Brain microvascular endothelial cell (primary cell): ENCODE data around the gene FMN2.

Experiments used
- DNase-seq: peaks from one replicate; pipeline ENCODE4 v3.0.0-alpha.2; 2020
- H3K27ac ChIP-seq: fragments of 250-450 bp; sonication (Bioruptor Pico); 2 replicates; pipeline ENCODE4 v1.5.1; 2020; ENCODE audit warnings: mild to moderate bottlenecking, moderate library complexity
- H3K27me3 ChIP-seq: fragments of 250-450 bp; sonication (Bioruptor Pico); replicated peaks from 2 replicates; pipeline ENCODE4 v1.5.1; 2020; ENCODE audit warnings: mild to moderate bottlenecking
- H3K36me3 ChIP-seq: fragments of 250-450 bp; sonication (Bioruptor Pico); replicated peaks from 2 replicates; pipeline ENCODE4 v1.5.1; 2020; ENCODE audit warnings: mild to moderate bottlenecking
- H3K4me3 ChIP-seq: 2 replicates; pipeline ENCODE4 v1.5.1; 2011; ENCODE audit warnings: low read depth, mild to moderate bottlenecking, control low read depth, low read length, moderate library complexity
- in situ Hi-C: cut with HindIII; loops from 2 replicates; pipeline ENCODE4 v1.10.0; 2017; ENCODE audit warnings: low sequenced_read_pairs, low pct_ligation_motif_present
- TF ChIP-seq, protein P1 (sequence below): IDR thresholded peaks from 2 replicates; pipeline ENCODE4 v1.5.1; 2011; ENCODE audit warnings: low read depth, mild to moderate bottlenecking, moderate library complexity, low read length, control low read depth, inconsistent platforms; ENCODE audit errors: missing control alignments

The FMN2 gene

GRCh38 chr1:240309769-240310168 lies 218.1 kb downstream of the FMN2 start:
- TF ChIP-seq, protein P1, sequence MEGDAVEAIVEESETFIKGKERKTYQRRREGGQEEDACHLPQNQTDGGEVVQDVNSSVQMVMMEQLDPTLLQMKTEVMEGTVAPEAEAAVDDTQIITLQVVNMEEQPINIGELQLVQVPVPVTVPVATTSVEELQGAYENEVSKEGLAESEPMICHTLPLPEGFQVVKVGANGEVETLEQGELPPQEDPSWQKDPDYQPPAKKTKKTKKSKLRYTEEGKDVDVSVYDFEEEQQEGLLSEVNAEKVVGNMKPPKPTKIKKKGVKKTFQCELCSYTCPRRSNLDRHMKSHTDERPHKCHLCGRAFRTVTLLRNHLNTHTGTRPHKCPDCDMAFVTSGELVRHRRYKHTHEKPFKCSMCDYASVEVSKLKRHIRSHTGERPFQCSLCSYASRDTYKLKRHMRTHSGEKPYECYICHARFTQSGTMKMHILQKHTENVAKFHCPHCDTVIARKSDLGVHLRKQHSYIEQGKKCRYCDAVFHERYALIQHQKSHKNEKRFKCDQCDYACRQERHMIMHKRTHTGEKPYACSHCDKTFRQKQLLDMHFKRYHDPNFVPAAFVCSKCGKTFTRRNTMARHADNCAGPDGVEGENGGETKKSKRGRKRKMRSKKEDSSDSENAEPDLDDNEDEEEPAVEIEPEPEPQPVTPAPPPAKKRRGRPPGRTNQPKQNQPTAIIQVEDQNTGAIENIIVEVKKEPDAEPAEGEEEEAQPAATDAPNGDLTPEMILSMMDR: no peak
- in situ Hi-C loops: no loop called here
- no peak for DNase-seq
- Histone ChIP-seq H3K27me3 (no peaks in the 10 kb centered on the region), H3K27ac (no peak overlapping the region), H3K4me3 (no peak overlapping the region), H3K36me3 (no peaks in the 10 kb centered on the region)

GRCh38 chr1:240310226-240310925 lies 218.7 kb downstream of the FMN2 start:
- H3K4me3 ChIP-seq: no peak overlapping the region
- H3K36me3 ChIP-seq: no peaks in the 10 kb centered on the region
- DNase-seq: no peak
- H3K27ac ChIP-seq: peak overlapping the region; percentile 9
- TF ChIP-seq, protein P1: no peak
- in situ Hi-C loops: no loop called here
- H3K27me3 ChIP-seq: no peaks in the 10 kb centered on the region

DNA sequence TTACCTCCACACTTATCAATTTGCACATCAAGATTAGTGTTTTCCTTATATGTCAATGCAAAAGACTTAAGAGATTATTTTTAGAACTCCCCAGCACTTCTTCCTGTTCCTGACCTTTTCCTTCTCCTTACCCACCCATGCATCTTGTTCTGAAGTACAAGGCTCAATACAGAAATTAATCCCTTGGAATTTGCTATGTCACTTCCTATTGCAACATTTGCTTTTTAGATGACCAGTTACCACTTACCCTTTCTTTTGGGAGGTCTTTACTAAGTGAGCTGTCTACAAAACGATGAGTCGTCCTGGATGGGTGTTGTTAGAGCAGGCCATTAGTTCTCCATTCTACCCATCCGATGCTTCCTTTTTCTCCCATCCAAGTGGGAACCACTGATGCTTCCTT lies 221.2 kb downstream of the FMN2 start:
- peak; percentile 83 for DNase-seq
- Histone ChIP-seq H3K4me3 (no peak overlapping the region), H3K27me3 (no peaks in the 10 kb centered on the region), H3K27ac (peak overlapping the region; percentile 45), H3K36me3 (no peaks in the 10 kb centered on the region)
- in situ Hi-C loops: no loop called here
- TF ChIP-seq, protein P1: no peak

GRCh38 chr1:240314845-240315801 lies 223.4 kb downstream of the FMN2 start:
- Histone ChIP-seq H3K4me3 (no peak overlapping the region), H3K27me3 (no peaks in the 10 kb centered on the region), H3K27ac (no peak overlapping the region), H3K36me3 (no peaks in the 10 kb centered on the region)
- DNase-seq: no peak
- in situ Hi-C loops: no loop called here
- TF ChIP-seq, protein P1: no peak

GRCh38 chr1:240319998-240320397 lies 228.3 kb downstream of the FMN2 start:
- in situ Hi-C loops: no loop called here
- Histone ChIP-seq H3K36me3 (no peaks in the 10 kb centered on the region), H3K27ac (no peak overlapping the region), H3K27me3 (no peaks in the 10 kb centered on the region), H3K4me3 (no peak overlapping the region)
- TF ChIP-seq, protein P1: no peak
- DNase-seq: no peak
